Activated CD8-positive, alpha-beta memory T cell treated with anti-CD3 and anti-CD28 coated beads, Interleukin-2, amount 50 U/mL, for 1 hour (primary cell): ENCODE results near the gene FAM124A.
"Not testable (repeated sequence)": the region's sequence is repeated elsewhere in the genome, so short reads cannot be mapped to it uniquely, and the experiment has no call there.

ENCODE experiments used
- DNase-seq: peaks from one replicate; pipeline ENCODE4 v3.0.0-alpha.2; 2020; ENCODE audit errors: extremely low read depth

The FAM124A gene

DNA sequence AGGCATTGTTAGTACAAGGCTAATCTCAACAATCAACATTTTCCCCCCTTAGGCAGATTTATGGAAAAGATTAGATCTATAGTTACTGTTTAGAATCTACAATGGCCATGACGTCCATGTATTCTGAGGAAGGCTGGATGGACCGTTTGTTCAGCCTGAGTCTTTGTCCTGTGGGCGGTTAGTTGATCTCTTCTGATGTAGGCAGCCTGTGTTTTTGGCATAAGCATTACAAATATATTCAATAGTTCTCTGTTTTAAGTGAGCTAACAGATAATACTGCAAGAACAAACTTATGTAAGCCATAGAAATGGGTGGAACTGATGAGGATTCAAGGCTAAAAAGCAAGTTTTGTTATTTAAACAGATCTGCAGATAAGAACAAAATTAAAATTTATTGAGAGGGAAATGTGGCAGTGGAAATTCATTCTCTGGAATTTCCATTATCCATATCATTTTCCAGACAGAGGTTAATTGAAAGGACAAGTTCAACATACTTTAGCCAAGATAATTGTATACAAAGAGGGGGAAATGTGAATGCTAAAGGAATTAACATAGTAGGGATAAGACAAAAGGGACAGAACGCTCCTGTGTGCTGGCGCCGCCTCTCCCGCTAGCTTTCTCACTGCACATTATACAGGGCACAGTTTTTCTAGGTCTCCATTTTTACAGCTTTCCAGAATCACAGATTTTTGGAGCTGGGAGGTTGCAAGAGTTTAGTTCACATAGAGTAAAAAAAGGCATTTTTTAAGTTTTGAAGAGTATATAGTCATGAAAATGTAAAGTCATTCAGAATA is 48.6 kb downstream of the FAM124A start:
- no peak for DNase-seq

DNA sequence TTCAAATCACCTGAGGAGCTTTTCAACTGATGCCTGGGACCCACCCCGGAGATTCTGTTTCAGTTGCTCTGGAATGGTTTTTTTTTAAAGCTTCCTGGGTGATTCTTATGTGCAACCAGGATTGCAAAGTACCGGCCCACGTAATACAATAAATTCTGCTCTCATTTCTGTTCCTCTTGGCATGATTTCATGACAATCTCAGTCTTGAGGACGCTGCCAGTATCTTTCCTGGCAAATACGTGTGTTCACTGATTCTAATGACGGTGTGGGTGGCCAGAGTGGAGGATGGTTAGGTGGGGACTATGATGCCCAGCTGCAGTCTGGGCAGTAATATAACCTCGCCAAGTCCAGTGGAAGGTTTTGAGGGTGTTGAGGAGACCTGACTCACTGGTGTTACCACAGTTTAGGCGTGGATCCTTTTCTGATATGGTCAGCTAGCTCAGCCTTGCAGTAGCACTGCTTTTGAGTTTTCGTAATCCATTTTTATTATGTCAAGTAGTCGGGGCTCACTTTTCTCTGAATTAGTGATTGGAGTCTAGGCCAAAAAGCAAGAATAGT is 49.4 kb downstream of the FAM124A start:
- no peak for DNase-seq

DNA sequence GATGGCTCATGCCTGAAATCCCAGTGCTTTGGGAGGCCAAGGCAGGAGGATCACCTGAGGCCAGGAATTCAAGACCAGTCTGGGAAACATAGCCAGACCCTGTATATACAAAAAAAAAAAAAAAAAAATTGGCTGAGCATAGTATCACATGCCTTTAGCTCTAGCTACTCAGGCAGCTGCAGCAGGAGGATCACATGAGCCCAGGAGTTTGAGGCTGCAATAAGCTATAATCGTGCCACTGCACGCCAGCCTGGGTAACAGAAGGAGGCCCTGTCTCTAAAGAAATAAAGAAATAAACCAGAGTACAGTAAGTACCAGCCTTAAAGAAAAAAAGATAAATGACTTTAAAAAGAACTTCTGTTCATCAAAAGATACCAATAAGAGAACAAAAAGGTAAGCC is 52.9 kb downstream of the FAM124A start:
- no peak for DNase-seq

DNA sequence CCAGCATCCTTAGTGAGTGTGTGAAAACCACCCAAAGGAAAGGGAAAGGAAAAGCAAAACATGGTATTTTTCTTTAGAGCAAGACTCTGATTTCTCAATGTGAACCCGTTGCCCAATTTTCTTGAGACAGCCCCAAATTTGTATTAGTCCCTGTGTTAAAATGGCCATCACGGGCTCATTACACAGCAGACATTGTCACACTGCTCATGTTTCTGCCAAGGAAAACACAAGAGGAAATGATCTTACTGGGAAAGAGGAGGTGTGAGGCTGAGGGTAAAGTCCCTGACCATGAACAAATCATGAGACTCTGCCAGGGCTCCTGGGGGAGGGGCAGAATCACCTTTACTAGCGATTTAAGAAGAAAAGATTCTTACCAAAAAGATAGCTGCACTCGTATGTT is 54.4 kb downstream of the FAM124A start:
- no peak for DNase-seq

DNA sequence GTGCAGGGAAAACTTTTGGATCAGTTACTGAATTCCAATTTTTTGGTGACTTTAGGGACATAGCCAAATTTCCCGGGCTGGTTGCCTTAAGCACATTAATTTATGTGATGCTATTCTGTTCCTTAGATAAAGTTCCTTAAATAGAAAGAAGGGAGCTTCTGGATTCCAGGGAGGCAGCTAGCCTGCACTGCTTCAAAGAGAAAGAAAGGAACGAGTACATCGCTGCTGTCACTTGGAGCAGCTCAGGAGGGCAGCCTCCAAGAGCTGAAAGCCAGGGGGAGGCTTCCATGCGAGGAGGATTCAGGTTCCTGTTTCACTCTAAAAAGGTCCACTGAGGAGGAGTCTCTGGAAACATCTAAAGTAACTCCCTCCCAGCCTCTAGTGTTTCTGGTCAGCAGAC is 55.7 kb downstream of the FAM124A start:
- no peak for DNase-seq

DNA sequence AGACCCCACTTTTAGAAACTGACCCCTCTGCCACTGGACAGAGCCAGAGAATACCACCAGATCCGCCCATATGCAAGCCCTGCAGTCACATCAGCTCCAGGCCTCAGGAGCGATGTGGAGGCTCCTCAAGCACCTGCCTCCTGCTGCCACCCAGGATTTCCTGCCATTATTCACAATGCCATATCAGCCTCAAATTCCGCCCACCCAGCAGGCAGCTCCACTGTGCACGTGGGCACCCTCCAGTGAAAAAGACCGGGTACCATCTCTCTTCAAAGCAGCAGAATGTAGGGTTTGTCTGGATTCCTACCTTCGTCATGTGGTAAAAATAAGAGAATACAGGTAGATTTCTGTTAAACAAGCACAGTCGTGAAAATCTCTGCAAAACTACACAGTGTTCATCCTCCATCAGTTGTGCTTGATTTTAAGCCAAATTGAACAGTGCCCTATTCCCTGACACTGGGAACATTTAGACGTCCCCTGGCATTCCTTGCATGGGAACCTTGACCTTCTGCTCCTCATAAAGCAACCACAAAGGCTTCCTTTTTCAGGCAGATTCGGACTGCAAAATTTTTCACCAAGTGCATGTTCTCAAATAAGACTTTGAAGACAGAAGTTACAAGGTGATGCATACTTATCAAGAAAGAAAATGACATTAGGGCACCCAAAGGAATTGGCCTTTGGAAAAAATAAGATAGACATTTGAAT is 56.4 kb downstream of the FAM124A start:
- DNase-seq = no peak

DNA sequence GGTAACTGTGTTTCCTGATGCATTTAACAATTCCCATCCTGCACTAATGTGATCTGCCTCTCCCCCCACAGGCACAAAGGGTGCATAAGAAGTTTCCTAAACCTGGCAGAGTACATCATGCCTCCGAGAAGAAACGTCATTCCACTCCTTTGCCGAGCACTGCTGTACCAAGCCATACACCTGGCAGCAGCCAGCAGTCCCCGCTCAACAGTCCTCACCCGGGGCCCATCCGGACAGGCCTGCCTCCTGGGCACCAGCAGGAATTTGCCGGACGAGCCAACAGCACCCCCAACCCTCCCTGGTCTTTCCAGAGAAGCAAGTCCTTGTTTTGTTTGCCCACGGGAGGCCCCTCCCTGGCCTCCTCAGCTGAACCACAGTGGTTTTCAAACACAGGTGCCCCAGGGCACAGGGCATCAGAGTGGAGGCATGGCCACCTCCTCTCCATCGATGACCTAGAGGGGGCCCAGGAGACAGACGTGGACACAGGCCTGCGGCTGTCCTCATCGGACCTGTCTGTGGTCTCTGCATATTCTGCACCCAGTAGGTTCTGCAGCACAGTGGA is 58.3 kb downstream of the FAM124A start:
- DNase-seq = no peak

DNA sequence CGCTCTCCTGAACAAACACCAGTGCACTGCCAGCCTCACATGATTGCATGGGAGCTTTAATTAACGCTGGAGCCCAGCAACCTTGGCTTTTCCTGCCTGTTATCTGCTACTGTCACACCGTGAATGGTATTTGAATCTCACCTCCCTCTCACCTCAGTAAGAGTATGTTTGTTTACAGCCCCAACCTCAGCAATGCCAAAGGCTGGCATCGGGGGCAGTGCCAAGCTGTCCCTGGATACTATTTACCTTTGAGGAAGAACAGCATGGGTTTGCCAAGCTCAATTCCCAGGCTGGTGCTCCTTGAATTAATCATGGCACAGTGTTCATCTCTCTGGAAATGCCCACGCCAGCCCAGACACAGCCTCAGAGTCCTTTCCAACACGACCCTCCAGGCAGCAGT is 60.1 kb downstream of the FAM124A start:
- DNase-seq = no peak

DNA sequence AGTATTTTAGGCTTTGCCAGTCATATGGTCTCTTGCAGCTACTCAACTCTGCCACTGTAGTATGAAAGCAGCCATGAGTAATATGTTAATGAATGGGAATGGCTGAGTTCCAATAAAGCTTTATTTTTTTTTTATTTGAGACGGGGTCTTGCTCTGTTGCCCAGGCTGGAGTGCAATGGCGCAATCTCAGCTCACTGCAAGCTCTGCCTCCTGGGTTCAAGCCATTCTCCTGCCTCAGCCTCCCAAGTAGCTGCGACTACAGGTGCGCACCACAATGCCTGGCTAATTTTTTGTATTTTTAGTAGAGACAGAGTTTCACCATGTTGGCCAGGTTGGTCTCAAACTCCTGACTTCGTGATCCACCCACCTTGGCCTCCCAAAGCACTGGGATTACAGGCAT is 60.7 kb downstream of the FAM124A start:
- not testable (repeated sequence) for DNase-seq

DNA sequence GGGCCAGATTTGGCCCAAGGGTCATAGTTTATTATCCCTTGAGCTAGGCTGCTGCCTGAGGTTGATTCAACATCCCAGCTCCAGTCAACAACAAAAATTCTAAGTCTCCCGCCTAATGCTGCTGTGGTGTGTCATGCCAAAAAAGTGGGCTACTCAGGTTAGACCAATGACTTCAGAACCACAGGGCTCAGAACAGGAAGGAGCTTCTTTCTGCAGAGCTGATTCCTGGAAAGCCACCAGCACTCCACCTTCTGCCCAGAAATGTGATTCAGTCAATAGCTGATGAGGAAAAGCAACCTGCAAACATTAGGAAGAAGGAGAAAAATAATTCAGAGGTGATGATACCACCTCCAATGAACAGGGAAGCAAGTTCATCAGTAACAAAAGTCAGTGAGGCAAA is 61.2 kb downstream of the FAM124A start:
- DNase-seq = no peak

DNA sequence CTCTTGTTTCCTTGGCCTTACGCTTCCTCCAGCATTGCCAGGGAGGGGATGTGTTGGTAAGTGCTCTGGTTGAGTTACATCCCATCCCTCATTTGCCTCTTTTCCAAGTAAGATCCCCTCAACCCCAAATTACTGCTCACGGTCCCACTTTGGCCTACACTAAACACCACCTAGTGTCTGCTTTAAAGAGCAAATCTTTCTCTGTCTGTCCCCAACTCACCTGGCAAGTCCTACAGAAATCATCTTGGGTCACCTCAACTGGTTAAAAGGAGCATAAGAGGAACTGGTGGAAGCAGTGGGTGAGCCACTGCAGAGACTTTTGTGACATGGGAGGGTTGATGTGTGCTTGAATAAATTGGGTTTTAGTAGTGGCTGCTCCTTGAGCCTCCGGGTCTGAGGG is 62.1 kb downstream of the FAM124A start:
- DNase-seq = no peak

DNA sequence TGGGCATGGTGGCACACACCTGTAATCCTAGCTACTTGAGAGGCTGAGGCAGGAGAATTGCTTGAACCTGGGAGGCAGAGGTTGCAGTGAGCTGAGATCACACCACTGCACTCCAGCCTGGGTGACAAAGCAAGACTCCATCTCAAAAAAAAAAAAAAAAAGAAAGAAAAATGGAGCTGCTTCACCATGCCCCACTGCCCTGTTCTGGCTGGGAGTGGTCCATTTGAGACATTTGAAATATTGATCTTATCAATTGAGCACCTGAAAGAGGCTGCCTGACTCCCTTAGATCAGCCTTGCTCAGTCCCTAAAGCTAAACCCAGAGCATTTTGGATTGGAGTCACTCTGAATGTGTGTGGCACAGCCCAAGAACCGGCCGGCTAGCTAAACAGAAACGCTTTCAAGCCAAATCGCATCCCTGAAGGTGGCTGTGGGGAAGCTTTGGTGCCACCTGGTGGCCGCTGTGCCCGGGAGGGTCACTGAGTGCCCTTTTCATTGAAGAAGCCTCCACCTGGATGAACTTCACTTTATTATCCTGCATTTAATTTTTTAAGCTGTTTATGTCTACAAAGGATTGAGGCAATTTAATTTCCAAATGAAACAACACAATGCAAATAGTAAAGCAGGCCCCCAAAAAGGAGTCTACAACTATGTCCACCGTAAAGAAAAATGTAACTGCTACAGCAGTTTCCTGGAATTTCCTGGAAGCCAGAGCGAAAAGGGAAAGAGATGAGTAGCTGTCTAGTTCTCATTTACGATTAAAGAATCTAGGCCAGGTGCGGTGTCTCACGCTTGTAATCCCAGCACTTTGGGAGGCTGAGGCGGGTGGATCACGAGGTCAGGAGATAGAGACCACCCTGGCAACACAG is 64.2 kb downstream of the FAM124A start:
- no peak for DNase-seq

DNA sequence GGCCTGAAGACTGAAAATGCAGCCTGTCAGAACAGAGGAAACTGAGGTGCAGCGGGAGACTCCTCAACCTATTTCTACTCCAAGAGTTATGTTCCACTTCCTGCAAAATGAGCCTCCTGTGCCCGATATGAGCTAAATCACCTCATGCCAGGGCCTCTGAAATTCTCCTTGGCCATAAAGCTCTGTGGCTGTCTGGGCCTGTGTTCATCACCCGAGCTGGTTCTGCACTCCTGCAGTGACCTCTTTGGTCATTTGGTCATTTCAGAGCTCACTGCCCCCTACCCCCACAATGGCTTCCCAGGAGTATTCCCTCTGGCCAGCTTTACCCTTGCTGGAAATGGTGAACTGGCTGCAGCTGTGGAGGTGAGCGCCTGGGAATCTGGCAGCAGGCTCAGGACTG is 65.6 kb downstream of the FAM124A start:
- DNase-seq = no peak

DNA sequence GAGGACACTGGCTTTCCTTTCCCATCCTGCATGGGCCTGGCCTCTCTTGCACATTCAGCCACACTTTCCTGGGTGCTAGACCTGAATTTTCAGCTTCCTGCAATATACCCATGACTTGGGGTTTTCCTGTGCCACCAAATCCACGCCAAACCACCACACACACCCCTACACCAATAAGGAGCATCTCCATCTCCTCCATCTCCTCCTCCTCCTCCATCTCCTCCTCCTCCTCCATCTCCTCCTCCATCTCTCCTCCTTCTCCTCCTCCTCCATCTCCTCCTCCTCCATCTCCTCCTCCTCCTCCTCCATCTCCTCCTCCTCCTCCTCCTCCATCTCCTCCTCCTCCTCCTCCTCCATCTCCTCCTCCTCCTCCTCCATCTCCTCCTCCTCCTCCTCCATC is 66.1 kb downstream of the FAM124A start:
- not testable (repeated sequence) for DNase-seq

DNA sequence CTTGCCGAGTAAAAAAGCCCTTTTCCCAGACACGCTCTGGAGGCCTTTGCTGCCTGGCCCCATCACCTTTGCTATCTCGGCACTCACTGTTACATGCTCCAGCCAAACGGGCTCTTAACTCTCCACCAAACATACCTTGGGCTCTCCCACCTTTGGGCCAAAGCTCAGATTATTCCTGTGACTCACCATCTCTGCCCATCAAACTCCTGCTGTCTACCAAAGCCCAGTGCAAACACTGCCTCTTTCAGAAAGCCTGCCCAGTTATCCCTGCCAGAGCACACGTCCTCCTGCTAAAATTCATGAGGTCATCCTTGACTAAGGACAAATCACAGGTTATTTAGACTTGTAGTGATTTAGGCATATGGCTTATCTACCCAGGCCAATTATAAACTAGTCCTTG is 69.1 kb downstream of the FAM124A start:
- DNase-seq = no peak

DNA sequence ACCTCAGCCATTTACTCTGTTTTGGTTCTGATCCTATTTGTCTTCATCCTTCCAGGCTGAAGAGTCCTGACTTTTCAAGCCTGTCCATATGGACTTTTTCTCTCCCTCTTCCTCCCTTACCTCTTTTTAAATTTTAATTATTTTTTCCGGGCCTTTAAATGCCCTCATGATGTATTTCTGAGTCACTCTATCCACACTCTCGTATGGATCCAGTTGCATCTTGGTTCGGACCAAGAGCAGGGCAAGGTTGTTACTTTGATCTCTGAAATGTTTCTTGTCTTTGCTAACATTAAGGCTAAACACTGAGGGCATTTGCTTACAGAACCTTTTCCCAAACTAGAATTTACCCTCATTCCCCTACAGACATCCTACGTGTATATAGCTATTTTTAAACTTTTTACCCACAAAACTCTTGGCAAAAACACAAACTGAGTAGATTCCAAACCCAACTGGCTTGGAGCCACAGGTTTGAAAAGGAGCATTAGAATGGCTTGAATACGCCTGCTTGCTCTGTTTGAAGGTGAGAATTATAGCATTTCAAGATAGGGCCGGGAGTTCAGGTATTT is 69.9 kb downstream of the FAM124A start:
- no peak for DNase-seq

DNA sequence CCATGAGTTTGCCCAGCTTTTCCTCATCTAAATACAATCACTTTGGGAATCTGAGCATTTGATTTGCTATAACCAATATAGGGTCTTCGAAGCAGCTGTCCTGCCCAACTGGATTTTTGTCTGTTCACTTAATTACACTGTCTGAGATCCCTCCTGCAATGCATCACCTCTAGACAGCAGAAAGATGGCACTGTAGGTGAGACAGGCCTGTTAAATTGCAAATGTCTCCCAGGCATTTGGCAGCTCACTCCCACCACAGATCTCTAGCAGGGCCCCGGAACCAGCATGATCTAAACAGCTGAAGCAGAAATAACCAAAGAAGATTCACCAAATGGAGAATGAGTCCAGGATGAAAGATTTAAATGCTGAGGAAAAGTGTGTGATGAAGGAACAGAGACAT is 75.4 kb downstream of the FAM124A start:
- no peak for DNase-seq

DNA sequence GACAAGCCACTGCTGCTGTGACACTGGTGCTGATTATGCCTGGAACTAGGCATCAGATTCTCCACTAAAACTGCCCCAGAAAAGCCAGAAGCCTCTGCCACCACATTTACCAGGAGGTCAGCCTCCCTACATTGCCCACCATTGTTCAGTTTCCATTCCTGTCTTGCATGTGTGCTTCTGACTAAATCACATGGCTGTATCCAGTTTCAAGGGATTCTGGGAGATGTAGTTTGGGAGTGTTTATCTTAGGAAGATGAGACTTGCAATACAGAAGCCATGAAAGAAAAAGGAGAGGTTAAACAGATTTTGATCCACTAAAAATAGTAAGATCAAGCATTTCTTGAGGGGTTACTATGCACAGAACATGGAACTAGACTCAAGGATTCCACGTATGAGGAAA is 76.6 kb downstream of the FAM124A start:
- DNase-seq = no peak

DNA sequence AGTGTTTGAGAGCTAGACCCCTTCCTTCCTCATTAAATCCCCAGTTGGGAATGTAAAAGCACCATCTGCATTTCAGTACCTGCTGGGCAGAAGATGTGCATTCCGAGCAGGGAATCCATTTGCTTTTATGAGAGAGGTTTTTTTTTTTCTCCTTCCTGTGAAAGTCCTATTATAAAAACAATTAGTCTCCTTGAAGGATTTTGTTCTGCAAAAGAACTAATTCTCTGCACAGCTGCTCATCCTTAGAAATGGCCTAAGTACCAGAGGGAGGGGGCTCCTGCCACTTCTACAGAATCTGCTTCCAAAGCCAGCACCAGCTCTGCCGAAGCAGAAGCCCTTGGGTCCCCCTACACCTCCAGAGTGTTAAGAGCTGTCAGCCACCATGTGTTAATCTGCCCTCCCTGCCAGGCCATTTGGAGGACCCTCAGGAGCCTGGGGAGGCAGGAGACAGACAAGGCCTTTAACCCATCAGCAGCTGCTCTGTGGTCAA is 80.9 kb downstream of the FAM124A start:
- DNase-seq = no peak

DNA sequence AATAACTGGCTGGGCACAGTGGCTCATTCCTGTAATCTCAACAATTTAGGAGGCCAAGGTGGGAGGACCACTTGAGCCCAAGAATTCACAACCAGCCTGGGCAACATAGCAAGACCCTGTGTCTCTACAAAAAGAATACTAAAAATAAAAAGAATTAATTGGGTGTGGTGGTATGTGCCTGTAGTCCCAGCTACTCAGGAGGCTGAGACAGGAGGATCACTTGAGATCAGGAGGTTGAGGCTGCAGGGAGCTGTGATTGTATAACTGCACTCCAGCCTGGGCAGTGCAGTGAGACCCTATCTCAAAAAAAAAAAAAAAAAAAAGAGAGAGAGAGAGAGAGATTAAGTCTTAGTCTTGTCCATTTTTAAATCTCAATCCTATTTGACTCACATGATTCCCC is 81.7 kb downstream of the FAM124A start:
- no peak for DNase-seq

DNA sequence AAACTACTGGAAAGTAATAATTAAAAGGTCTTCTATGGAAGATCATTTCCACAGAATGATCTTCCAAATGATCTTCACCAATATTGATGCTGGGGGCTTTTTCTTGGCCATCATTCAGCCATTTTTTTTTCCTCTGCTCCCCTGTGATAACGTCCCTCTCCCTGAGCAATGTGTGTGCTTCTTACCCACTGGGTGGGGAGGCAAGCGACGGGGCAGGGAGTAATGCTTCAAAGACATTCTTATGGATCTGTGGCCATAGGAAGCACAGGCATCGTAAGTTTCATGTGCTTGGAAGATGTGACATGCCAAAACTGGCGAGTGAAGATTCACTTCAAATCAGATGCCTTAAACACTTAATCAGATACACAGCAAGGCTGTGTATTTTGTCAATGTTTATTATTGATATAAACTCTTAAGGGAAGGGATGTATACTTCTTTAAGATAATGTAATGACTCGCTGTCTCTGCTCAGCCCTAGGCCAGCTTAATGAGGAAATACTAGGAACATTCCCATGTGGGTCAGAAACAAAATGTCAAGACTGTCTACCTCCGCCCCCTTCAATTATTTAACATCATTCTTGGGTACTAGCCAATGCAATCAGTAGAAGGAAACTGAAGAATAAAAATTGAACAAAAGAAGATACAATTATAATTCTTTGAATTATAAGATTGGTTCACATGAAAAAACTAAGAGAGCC is 83.2 kb downstream of the FAM124A start:
- no peak for DNase-seq
